Mucosa of rectum (tissue), 2 donors: ENCODE results near the gene ST6GAL1.

Source experiments
- H3K27ac ChIP-seq, 2 donors: one replicate each; pipeline ENCODE4 v1.7.0; 2013; ENCODE audit warnings: inconsistent platforms in 2 of 2, low read depth in 2 of 2, low read length in 2 of 2
- H3K27me3 ChIP-seq, 2 donors: one replicate each; pipeline ENCODE4 v1.7.0; 2013; ENCODE audit warnings: low read length in 2 of 2; ENCODE audit not compliant: control insufficient read depth in 2 of 2, insufficient read depth in 2 of 2
- H3K36me3 ChIP-seq, 2 donors: one replicate each; pipeline ENCODE4 v1.7.0; 2013; ENCODE audit warnings: low read length in 2 of 2; ENCODE audit not compliant: control insufficient read depth in 2 of 2, insufficient read depth in 2 of 2
- H3K4me1 ChIP-seq, 2 donors: one replicate each; pipeline ENCODE4 v1.7.0; 2013; ENCODE audit warnings: low read length in 2 of 2, mild to moderate bottlenecking in 1 of 2; ENCODE audit not compliant: control insufficient read depth in 2 of 2, insufficient read depth in 2 of 2
- H3K4me3 ChIP-seq, 2 donors: one replicate each; pipeline ENCODE4 v1.7.0; 2013; ENCODE audit warnings: low read length in 2 of 2
- H3K9ac ChIP-seq, 2 donors: one replicate each; pipeline ENCODE4 v1.7.0; 2013; ENCODE audit warnings: low read length in 2 of 2, low read depth in 1 of 2, mild to moderate bottlenecking in 1 of 2
- H3K9me3 ChIP-seq, 2 donors: one replicate each; pipeline ENCODE4 v1.7.0; 2013; ENCODE audit warnings: low read length in 2 of 2; ENCODE audit not compliant: control insufficient read depth in 2 of 2
- donor health status: healthy.
- donor health status: Normal muscosa, but diverticular disease.

Gene ST6GAL1

DNA sequence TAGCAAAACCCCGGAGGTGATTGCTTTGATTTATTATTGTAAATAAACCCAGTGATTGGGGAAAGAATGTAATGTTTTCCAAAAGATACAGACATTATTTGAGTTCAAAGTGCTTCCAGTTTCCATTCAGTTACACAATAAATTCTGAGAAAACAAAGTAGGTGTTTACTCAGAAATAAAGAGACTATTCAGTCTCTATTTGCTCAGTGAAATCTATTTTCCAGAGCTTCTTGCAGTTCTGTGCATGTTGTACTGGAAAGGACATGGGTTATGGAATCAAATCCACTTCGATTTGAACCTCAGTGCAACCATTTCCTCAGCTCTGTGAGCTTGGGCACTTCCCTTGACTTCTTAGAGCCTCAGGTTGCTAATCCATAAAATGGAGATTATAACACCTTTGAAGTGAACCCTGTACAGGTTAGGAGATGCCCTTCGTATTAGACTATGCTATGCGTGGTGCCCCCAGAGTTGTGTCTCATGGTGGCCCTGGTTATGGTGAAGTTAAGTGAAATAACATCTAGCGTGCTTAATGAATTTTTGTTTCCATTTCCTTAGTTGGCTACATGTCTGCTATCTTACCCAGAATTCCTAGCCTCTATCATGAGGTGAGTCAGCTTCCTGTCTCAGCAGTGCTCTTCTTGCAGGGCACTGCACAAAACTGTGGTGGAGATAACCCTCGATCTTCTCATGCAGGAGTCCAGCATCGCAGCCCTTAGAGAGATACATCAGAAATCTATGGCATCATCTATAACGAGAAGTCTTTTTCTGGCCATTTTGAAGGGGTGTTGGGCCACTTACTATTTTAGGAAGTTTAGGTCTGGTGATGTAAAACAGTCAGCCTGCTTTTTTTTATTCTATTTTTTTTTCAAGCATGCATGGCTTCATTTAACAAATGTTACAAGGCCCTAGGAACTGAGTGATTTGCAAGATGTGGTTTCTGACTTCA lies 111.3 kb downstream of the ST6GAL1 start:
- H3K9ac ChIP-seq = no peak overlapping the region
- peak overlapping the region; percentile 78 to 84 for H3K27ac ChIP-seq
- peaks cover 0 to 7% of the 10 kb centered on the region in 2 donors for H3K36me3 ChIP-seq
- H3K27me3 ChIP-seq = no peaks in the 10 kb centered on the region
- H3K4me3 ChIP-seq = peak overlapping the region in 1 of 2 donors; percentile 53
- peaks cover 24 to 32% of the 10 kb centered on the region in 2 donors for H3K4me1 ChIP-seq
- no peaks in the 10 kb centered on the region for H3K9me3 ChIP-seq

DNA sequence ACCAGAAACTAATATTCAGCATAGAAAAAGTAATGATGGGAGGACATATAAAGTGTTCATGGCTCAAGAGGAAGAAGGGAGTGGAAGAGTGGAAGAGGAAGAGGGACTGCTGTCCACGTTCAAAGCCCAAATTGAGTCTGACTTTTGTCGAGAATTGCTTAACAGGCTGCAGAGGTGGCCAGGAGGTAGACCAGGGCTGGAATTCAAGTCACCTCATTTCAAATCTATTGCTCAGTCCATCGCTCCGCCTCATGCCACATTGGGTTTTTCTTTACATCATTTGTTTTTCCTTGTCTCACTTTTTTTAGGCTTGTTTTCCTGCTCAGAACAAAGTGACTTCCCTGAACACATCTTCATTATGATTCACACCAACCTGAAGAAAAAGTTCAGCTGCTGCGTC lies 112.0 kb downstream of the ST6GAL1 start:
- Histone ChIP-seq H3K9me3 (no peaks in the 10 kb centered on the region), H3K9ac (no peak overlapping the region), H3K4me1 (peaks cover 24 to 32% of the 10 kb centered on the region in 2 donors), H3K4me3 (peak overlapping the region in 1 of 2 donors; percentile 4), H3K27ac (peak overlapping the region in 1 of 2 donors; percentile 78), H3K27me3 (no peaks in the 10 kb centered on the region), H3K36me3 (peaks cover 0 to 7% of the 10 kb centered on the region in 2 donors)

DNA sequence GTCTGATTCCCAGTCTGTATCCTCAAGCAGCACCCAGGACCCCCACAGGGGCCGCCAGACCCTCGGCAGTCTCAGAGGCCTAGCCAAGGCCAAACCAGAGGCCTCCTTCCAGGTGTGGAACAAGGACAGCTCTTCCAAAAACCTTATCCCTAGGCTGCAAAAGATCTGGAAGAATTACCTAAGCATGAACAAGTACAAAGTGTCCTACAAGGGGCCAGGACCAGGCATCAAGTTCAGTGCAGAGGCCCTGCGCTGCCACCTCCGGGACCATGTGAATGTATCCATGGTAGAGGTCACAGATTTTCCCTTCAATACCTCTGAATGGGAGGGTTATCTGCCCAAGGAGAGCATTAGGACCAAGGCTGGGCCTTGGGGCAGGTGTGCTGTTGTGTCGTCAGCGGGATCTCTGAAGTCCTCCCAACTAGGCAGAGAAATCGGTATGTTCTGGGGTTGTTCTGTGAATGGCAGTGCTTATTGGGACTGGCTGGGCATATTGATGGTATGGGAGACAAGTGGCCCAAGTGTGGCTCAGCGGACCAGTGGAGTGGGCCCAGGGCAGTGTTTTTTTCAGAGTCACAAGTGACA lies 112.6 kb downstream of the ST6GAL1 start:
- H3K9ac ChIP-seq = no peak overlapping the region
- no peaks in the 10 kb centered on the region for H3K9me3 ChIP-seq
- H3K36me3 ChIP-seq = peaks cover 0 to 7% of the 10 kb centered on the region in 2 donors
- peaks cover 24 to 32% of the 10 kb centered on the region in 2 donors for H3K4me1 ChIP-seq
- H3K27me3 ChIP-seq = no peaks in the 10 kb centered on the region
- H3K27ac ChIP-seq = peak overlapping the region in 1 of 2 donors; percentile 78
- H3K4me3 ChIP-seq = peak overlapping the region in 1 of 2 donors; percentile 4

DNA sequence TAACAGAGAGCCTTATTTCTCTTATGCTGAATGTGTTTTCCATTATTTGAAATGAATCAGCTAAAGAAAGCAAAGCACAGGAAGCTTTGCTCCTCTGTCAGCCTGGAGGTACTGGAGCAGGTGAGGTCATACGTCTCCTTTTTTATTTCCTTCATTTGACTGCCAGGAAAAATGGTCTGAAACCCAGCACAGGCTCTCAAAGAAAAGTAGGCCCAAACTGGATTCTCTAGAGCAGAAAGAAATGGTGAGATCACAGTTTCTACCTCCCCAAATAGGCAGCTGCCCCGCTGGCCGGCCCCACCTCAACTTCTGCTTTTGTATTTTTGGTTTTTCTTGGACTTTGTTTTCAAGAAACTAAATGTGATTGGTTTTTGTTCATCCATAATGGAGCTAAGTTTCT lies 113.9 kb downstream of the ST6GAL1 start:
- H3K4me1 ChIP-seq = peaks cover 24 to 32% of the 10 kb centered on the region in 2 donors
- H3K36me3 ChIP-seq = peaks cover 0 to 13% of the 10 kb centered on the region in 2 donors
- H3K27me3 ChIP-seq = no peaks in the 10 kb centered on the region
- H3K9me3 ChIP-seq = no peaks in the 10 kb centered on the region
- H3K27ac ChIP-seq = peak overlapping the region; percentile 62 to 75
- H3K9ac ChIP-seq = peak overlapping the region in 1 of 2 donors; percentile 24
- H3K4me3 ChIP-seq = no peak overlapping the region

DNA sequence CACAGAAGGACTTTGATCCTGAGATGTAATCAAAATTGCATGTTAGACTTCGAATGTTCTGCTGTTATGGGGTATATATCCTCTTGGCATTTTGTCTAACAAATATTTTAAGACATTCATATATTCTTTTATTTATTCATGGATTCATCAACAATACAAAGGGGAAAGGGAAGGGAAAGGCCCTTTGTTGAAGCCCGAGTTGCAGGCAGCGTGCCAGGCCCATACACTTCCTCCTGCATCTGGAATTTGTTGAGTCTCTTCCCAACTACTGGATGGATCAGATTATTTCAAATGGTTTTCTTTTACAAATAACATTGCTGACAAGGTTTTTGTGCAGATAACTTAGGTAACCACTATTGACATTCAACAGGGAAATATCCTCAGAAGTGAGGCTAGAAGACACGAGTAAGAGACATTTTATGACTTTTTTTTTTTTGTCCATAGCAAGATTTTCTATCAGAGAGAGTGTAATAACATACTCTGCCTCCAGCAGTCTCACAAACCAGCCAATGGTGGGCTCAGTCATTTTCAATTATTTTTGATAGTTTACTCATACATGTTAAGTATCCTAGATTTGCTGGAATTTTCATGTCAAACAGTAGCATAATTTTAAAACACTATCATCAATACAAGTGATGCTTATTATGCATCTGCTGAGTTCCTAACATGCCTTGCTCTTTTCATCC lies 114.7 kb downstream of the ST6GAL1 start:
- H3K27ac ChIP-seq = no peak overlapping the region

DNA sequence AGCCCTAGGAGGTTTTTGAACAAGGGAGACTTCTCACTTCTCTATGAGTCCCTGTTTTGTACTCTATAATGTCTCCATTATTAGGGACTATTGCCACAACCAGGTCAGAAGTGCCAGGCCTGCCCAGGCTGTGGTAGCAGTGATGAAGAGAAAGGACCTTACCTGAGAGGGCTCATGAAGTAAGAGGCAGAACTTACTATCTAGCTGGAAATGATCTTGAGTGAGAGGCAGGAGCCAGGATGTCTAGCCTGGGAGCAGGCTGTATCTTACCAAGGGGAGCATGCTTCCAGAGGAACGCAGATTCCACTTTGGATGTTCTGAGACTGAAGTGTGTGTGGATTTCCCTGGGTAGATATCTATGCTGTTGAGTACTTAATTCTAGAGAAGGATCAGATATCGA lies 115.7 kb downstream of the ST6GAL1 start:
- Histone ChIP-seq H3K36me3 (peaks cover 0 to 15% of the 10 kb centered on the region in 2 donors), H3K27me3 (no peaks in the 10 kb centered on the region), H3K9me3 (no peaks in the 10 kb centered on the region), H3K27ac (no peak overlapping the region), H3K4me1 (peaks cover 15 to 22% of the 10 kb centered on the region in 2 donors), H3K4me3 (no peak overlapping the region), H3K9ac (peak overlapping the region in 1 of 2 donors; percentile 0)

More for the DNA sequence above, 114.7 kb downstream of the ST6GAL1 start:
- Histone ChIP-seq H3K36me3 (peaks cover 0 to 13% of the 10 kb centered on the region in 2 donors), H3K27me3 (no peaks in the 10 kb centered on the region), H3K4me1 (peaks cover 20 to 26% of the 10 kb centered on the region in 2 donors), H3K9ac (no peak overlapping the region), H3K9me3 (no peaks in the 10 kb centered on the region), H3K4me3 (no peak overlapping the region)

DNA sequence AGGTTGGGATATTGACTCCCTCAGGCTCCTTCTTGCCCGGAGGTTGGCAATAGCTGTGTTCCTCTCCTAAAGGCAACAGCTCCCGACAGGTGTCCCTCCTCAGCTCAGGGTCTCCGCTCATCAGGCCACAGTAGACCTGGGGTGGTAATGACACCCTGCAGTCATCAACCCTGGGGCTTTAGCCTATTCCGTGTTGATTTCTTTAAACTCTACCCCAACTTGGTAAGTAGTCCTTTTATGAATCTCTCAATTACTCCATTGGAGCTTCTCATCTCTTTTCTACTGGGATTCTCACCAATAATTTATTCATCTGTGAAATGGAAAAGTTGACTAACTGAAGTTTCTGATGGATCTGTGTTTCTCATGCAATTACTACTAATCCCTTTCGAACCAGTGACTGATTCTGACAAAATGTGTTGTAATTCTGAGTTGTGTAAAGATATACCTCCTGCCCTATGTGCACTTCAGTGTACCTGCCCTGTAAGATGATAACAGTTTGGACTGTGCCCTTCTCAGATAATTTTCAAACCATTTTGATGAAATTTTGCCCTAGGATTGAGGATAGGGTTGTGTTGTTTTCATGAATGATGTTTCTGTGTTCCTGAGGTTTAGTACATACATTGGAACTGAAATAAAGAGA lies 119.3 kb downstream of the ST6GAL1 start:
- Histone ChIP-seq H3K4me1 (no peaks in the 10 kb centered on the region), H3K27ac (no peak overlapping the region), H3K27me3 (no peaks in the 10 kb centered on the region), H3K9me3 (no peaks in the 10 kb centered on the region), H3K9ac (no peak overlapping the region), H3K36me3 (peaks cover 6 to 22% of the 10 kb centered on the region in 2 donors), H3K4me3 (no peak overlapping the region)

DNA sequence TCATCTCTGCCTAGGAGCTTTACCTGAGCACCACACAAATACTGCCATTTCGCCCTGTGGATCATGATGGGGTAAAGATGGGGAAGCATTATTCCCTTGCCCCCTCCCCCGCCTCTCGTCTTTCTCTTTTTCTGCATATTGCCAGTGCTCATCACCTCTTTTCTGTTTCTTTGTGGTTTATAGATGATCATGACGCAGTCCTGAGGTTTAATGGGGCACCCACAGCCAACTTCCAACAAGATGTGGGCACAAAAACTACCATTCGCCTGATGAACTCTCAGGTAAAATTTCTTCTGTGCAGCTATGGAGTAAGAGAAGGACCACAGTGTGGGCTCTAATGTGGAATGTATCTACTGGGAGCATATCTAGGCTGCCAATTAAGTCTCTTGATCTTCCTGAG lies 120.7 kb downstream of the ST6GAL1 start:
- no peak overlapping the region for H3K4me3 ChIP-seq
- H3K27ac ChIP-seq = no peak overlapping the region
- H3K27me3 ChIP-seq = no peaks in the 10 kb centered on the region
- H3K9ac ChIP-seq = no peak overlapping the region
- H3K9me3 ChIP-seq = no peaks in the 10 kb centered on the region
- no peaks in the 10 kb centered on the region for H3K4me1 ChIP-seq
- H3K36me3 ChIP-seq = peaks cover 6 to 22% of the 10 kb centered on the region in 2 donors

DNA sequence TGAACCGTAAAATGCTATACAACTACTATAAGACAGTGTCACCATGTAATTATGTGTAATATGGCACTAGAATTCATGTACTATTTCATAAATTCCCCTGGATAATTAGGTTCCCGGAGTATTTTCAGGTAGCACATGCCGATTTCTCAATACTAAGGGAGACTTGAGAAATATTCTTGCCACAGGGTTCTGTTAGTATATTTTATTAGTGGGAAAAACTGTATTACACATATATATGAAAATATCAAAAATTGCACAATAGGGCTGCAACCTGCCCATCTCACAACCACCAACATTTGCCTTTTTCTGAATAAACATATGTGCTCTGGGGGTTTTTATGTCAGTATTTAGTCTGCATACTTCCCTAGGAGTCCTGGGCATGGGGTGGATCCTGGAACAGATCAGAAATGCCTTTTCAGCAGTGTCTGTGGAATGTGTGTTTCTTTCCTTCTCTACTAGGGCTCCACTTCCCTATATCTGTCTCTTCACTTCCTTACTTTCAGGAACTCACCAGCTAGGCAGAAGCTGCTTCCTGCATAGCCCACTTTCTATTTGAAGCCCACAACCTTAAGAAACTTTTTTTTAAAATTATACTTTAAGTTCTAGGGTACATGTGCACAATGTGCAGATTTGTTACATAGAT lies 121.5 kb downstream of the ST6GAL1 start:
- Histone ChIP-seq H3K36me3 (peaks cover 6 to 22% of the 10 kb centered on the region in 2 donors), H3K4me1 (no peaks in the 10 kb centered on the region), H3K4me3 (no peak overlapping the region), H3K27ac (no peak overlapping the region), H3K27me3 (no peaks in the 10 kb centered on the region), H3K9ac (no peak overlapping the region), H3K9me3 (no peaks in the 10 kb centered on the region)
